PC-9 (cell line): Measurements from ENCODE around the gene SUMF1.

ENCODE experiments used
- CTCF ChIP-seq: fragments of 200-600 bp; sonication (generic); conservative IDR thresholded peaks from 2 replicates; pipeline ENCODE4 v1.6.1; 2017; ENCODE audit warnings: mixed run types, antibody characterized with exemption, mild to moderate bottlenecking, moderate library complexity
- EZH2 ChIP-seq: fragments of 200-600 bp; sonication (generic); IDR thresholded peaks from 2 replicates; pipeline ENCODE4 v1.8.0; 2017; ENCODE audit warnings: antibody characterized with exemption, low read depth

- TF ChIP-seq CTCF: no peak
- TF ChIP-seq EZH2: no peak
Measured at GRCh38 chr3:4511491-4512262, 44.6 kb upstream of the SUMF1 start.
